ENCODE results near the gene SRSF3.
"Not testable (repeated sequence)": the region's sequence is repeated elsewhere in the genome, so short reads cannot be mapped to it uniquely, and the experiment has no call there.

The SRSF3 gene

GRCh38 chr6:36605560-36606391, 11.6 kb downstream of the SRSF3 start:
- DNase-seq: no peak

DNA sequence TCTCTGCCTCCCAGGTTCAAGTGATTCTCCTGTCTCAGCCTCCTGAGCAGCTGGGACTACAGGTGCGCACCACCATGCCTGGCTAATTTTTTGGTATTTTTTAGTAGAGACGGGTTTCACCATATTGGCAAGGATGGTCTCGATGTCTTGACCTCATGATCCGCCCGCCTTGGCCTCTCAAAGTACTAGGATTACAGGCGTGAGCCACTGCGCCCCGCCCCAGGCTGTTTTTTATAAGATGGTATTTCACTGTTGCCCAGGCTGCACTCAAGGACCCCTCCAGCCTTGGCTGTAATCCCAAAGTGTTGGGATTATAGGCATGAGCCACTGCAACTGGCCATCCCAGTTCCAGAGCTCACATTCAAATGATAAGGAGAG, 13.1 kb downstream of the SRSF3 start:
- DNase-seq: not testable (repeated sequence)

GRCh38 chr6:36607683-36608386, 13.7 kb downstream of the SRSF3 start:
- no peak for DNase-seq

DNA sequence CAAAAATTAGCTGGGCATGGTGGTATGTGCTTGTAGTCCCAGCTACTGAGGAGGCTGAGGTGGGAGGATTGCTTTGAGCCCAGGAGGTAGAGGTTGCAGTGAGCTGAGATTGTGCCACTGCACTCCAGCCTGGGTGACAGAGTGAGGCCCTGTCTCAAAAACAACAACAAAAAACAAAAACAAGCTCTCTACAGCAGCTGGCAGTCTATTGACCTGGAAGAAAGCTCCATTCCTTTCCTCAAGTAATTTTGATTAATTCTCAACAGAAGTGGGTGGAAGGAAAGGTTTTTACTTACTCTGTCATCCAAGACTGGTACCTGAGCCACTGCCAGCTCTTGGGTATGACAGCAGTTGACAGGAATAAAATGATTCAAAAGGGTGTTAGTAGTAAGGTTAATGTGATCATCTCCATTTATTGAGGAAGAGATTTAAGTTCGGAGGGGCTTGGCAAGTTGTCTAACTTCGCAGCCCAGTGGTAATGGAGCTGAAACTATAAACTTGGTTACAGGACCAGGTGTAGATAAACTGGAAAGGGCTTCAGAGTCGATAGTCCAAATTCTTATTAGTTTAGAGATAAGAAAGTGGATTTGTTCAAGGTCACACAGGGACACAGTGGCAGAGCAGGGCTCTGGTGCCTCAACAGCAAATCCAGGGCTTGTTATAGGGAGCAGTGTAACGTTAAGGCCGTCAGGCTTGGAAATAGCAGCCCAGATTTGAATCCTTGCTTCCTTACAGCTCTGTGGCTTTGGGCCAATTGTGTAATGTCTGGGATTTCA, 14.8 kb downstream of the SRSF3 start:
- DNase-seq: no peak

DNA sequence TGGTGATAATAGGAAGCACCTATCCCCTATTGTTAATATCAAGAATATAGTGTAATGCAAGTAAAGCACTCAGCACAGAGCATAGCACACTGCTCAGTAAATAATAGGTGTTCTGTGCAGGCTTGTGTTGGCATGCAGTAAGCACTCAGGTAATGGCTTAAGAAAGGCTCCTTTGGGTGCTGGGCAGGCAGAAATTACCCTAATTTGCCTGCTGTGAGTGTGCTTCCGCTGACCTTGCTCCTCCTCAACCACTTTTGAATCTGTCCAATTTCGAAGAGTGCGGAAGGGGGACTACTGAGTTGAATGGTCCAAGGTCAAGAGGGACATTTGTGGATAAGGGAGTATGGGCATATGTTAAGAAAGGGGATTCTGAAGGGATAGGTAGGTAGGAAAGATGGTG, 15.4 kb downstream of the SRSF3 start:
- no peak for DNase-seq

- DNase-seq: no peak
Observed at GRCh38 chr6:36610041-36610955, 16.1 kb downstream of the SRSF3 start.

GRCh38 chr6:36610956-36611336, 16.8 kb downstream of the SRSF3 start:
- DNase-seq: no peak

GRCh38 chr6:36611679-36612078, 17.5 kb downstream of the SRSF3 start:
- not testable (repeated sequence) for DNase-seq

- no peak for DNase-seq
Observed at GRCh38 chr6:36612101-36612625, 18.0 kb downstream of the SRSF3 start.

DNA sequence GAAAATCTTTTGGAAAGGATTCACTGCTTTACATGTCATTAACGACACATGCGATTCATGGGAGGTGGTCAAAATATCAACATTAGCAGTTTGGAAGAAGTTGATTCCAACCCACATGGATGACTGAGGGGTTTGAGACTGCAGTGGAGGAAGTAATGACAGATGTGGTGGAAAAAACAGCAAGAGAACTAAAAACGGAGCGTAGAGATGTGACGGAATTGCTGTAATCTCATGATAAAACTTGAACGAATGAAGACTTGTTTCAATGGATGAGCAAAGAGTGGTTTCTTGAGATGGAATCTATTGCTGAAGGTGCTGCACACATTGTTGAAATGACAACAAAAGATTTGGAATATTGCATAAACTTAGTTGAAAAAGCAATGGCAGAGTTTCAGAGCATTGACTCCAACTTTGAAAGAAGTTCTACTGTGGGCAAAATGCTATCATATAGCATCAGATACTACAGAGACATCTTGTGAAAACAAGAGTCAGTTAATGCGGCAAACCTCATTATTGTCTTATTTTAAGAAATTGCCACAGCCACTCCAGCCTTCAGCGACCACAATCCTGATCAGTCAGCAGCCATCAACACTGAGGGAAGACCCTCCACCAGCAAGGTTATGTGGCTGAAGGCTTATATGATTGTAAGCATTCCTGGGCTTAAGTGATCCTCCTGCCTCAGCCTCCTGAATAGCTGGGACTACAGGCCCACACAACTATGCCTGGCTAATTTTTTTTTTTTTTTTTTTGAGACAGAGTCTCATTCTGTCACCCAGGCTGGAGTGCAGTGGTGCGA, 19.2 kb downstream of the SRSF3 start:
- no peak for DNase-seq

- DNase-seq: no peak
Observed at GRCh38 chr6:36615018-36615761, 21.0 kb downstream of the SRSF3 start.

GRCh38 chr6:36616893-36617521, 22.8 kb downstream of the SRSF3 start:
- no peak for DNase-seq

- DNase-seq: no peak
Observed at GRCh38 chr6:36618366-36619355, 24.5 kb downstream of the SRSF3 start.

- DNase-seq: no peak
Observed at GRCh38 chr6:36621371-36621855, 27.3 kb downstream of the SRSF3 start.

GRCh38 chr6:36622901-36623546, 28.9 kb downstream of the SRSF3 start:
- DNase-seq: no peak

DNA sequence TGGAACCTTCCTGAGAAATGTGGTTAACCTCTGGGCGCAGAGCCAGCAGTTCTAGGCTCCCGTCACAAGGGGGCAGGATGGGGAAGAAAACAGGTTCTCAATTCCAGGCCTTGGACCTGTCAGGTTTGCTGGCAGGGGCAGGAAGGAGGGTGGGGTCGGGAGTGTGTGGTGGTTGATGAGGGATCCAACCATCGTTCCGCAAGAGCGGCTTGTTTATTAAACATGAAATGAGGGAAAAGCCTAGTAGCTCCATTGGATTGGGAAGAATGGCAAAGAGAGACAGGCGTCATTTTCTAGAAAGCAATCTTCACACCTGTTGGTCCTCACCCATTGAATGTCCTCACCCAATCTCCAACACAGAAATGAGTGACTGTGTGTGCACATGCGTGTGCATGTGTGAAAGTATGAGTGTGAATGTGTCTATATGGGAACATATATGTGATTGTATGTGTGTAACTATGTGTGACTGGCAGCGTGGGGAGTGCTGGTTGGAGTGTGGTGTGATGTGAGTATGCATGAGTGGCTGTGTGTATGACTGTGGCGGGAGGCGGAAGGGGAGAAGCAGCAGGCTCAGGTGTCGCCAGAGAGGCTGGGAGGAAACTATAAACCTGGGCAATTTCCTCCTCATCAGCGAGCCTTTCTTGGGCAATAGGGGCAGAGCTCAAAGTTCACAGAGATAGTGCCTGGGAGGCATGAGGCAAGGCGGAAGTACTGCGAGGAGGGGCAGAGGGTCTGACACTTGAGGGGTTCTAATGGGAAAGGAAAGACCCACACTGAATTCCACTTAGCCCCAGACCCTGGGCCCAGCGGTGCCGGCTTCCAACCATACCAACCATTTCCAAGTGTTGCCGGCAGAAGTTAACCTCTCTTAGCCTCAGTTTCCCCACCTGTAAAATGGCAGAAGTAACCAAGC, 29.6 kb downstream of the SRSF3 start:
- DNase-seq: peak; percentile 16
